NB4 (cell line): ENCODE measurements around the gene GPC3.

Source experiments
- DNase-seq: peaks from one replicate; pipeline ENCODE4 v3.0.0; 2010; ENCODE audit warnings: low read depth
- H3K4me3 ChIP-seq: one replicate; pipeline ENCODE4 v1.5.1; 2011; ENCODE audit warnings: mild to moderate bottlenecking, low read depth, low read length, moderate library complexity
- CTCF ChIP-seq: IDR thresholded peaks from one replicate; pipeline ENCODE4 v1.5.1; 2012; ENCODE audit warnings: low read depth, low read length
- MYC ChIP-seq: IDR thresholded peaks from 2 replicates; pipeline ENCODE4 v1.6.1; 2011; ENCODE audit warnings: low read depth, low read length
- POLR2A ChIP-seq: IDR thresholded peaks from 2 replicates; pipeline ENCODE4 v1.6.1; 2011; ENCODE audit warnings: mild to moderate bottlenecking; ENCODE audit not compliant: insufficient read length; ENCODE audit errors: extremely low read depth
- TF ChIP-seq, protein P1 (sequence below): IDR thresholded peaks from 2 replicates; pipeline ENCODE4 v1.6.1; 2011; ENCODE audit warnings: low read depth, low read length

Gene GPC3

DNA sequence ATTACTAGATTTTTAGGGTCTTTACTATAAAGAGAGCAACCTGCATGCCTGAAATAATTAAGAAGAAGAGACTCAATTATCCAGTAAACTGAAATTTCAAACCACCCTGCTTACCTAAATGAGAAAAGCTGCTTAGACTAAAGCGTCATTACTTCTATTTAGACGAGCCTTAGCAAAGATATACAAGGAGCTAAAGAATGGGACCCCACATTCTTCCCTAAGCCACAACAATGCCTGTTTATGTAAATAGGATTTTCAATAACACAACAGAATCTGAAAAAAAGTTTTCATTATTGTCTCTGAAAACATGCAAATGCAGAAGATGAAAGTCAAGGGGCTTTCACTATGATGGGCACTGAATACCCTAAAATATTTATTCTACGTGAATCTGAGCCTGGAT, 16.2 kb downstream of the GPC3 start:
- H3K4me3 ChIP-seq, result no peak overlapping the region
- DNase-seq, result no peak
- TF ChIP-seq, protein P1, sequence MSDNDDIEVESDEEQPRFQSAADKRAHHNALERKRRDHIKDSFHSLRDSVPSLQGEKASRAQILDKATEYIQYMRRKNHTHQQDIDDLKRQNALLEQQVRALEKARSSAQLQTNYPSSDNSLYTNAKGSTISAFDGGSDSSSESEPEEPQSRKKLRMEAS, result no peak
- no peak for TF ChIP-seq MYC
- TF ChIP-seq CTCF, result no peak
- no peak for TF ChIP-seq POLR2A

DNA sequence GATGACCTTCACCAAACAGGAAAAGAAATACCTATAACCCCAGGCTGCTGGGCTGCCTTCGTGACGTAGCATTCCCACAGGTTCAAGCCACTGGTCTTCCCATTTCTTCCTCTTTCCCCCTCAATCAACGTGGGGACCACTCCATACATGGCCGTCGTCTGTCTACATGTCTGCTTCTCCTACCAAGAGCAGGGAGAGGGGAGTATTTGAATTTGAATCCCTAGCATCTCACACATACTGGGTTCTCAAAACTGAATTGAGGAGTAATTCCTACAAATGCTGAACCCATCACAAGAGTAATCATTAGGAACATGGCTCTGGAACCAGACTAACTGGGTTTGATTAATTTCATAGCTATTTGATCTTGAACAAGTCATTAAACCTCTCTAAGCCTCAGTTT, 17.3 kb downstream of the GPC3 start:
- H3K4me3 ChIP-seq, result no peak overlapping the region
- DNase-seq, result no peak
- TF ChIP-seq, protein P1, result no peak
- TF ChIP-seq POLR2A (no peak), CTCF (no peak), MYC (no peak)

GRCh38 chrX:133966199-133966598, 19.2 kb downstream of the GPC3 start:
- DNase-seq, result no peak
- no peak overlapping the region for H3K4me3 ChIP-seq
- TF ChIP-seq POLR2A (no peak), MYC (no peak), CTCF (no peak)
- TF ChIP-seq, protein P1, result no peak

GRCh38 chrX:133965321-133965720, 20.1 kb downstream of the GPC3 start:
- no peak overlapping the region for H3K4me3 ChIP-seq
- TF ChIP-seq CTCF (no peak), MYC (no peak), POLR2A (no peak)
- DNase-seq, result no peak

DNA sequence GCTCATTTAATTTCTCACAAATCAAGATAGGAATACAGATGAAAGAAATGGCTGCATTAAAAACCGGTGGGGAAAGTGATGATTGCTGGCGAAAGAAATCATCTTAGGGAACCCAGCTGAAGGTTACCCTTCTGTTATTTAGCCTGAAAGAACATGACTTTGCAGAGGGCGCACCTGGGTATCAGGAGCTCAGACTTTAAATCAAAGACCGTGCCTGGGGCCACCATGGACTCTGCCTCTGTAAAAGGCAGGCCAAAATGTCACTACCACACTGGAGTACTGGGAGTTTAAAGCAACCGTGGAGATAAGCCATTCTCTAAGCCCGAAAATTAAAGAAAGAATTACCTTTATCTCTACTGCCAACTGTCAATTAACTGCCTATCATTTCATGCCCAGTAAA, 24.3 kb downstream of the GPC3 start:
- no peak for DNase-seq
- TF ChIP-seq CTCF (no peak), MYC (no peak), POLR2A (no peak)
- TF ChIP-seq, protein P1, result no peak
- H3K4me3 ChIP-seq, result no peak overlapping the region

DNA sequence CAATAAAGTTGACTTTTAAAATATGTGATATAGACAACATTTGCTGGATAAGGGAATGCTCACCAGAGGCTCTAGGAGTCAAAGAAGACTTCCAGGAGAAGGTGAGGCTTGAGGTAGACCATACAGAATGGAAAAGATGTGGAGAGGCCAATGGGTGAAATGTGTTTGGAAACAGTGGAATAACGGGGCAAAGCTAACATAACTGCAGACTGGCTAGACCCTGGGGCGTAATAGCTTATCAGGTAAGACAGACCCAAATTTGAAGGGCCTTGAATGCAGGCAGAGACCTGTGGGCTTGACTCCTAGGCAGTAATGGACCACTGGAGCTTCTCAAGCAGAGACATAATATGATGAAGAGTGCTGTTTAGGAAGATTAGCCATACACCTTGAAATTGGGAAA, 25.4 kb downstream of the GPC3 start:
- H3K4me3 ChIP-seq, result no peak overlapping the region
- DNase-seq, result no peak
- TF ChIP-seq POLR2A, result no peak
- no peak for TF ChIP-seq CTCF
- TF ChIP-seq, protein P1, result no peak
- TF ChIP-seq MYC, result no peak
